HCT116 (cell line): Measurements from ENCODE around the gene SMIM5. TPM values are rescaled to one million over a fixed set of nuclear protein-coding genes. Genes with fewer than 3 reads are reported as not detected.

Experiments used
- ATAC-seq: fragments of 200-7000 bp; cut with Tn5 transposase; 2 replicates; pipeline ENCODE4 v1.9.1; 2020; ENCODE audit warnings: mild to moderate bottlenecking, moderate library complexity
- BruUV-seq: library from RNA; stranded (reverse); fragments of 400-500 nt; replicated peaks from 2 replicates; lab custom pipeline; 2021; lab: Mats Ljungman, UMichigan
- CTCF ChIA-PET: fragments of 300-600 bp; sonication (Branson Sonifier 250); formaldehyde crosslinking; loops from one replicate; lab custom pipeline; 2021; ENCODE audit warnings: antibody characterized with exemption; lab: Charles Lee
- POLR2A ChIA-PET: fragments of 300-600, 350-600 bp; sonication (Branson Sonifier 250); formaldehyde crosslinking; loops from one replicate; lab custom pipeline; 2021; ENCODE audit warnings: antibody characterized with exemption; lab: Charles Lee
- RAD21 ChIA-PET, 2 experiments: fragments of 300-600 bp; sonication (Branson Sonifier 250); formaldehyde crosslinking; loops; one replicate each; lab custom pipeline; 2023; ENCODE audit warnings: low total read pairs in 2 of 2; ENCODE audit not compliant: uncharacterized antibody in 2 of 2, unreplicated experiment in 2 of 2, low non-redundant PET in 1 of 2; lab: Charles Lee
- DNase-seq: peaks from one replicate; pipeline ENCODE4 v3.0.0-alpha.2; 2010; ENCODE audit warnings: low read depth, low spot score
- H2AFZ ChIP-seq: fragments of 200-600 bp; shearing (Covaris generic), sonication (generic); 2 replicates; pipeline ENCODE4 v1.6.1; 2017; ENCODE audit warnings: low read depth, mixed run types, mixed read lengths, antibody characterized with exemption, low read length; ENCODE audit not compliant: poor library complexity, severe bottlenecking
- H3K27ac ChIP-seq: 2 replicates; pipeline ENCODE4 v1.5.1; 2012; ENCODE audit warnings: low read depth, low read length
- H3K27me3 ChIP-seq: fragments of 200-600 bp; sonication (generic); 2 replicates; pipeline ENCODE4 v1.6.1; 2016; ENCODE audit warnings: mixed run types, low read length, mixed read lengths; ENCODE audit not compliant: insufficient read depth
- H3K36me3 ChIP-seq, 2 experiments: fragments of 200-500 bp in 1 of 2; fragments of 200-600 bp in 1 of 2; sonication (Bioruptor generic) in 1 of 2; sonication (generic) in 1 of 2; 2 replicates each; pipeline versions ENCODE4 v1.5.1 to v1.6.1; 2014 to 2016; ENCODE audit warnings: low read length in 2 of 2, inconsistent platforms in 1 of 2, mixed read lengths in 1 of 2, mixed run types in 1 of 2; ENCODE audit not compliant: insufficient read depth in 2 of 2, control insufficient read depth in 1 of 2
- H3K4me1 ChIP-seq, 2 experiments: fragments of 200-600 bp in 1 of 2; sonication (generic) in 1 of 2; 2 replicates each; pipeline versions ENCODE4 v1.5.1 to v1.6.1; 2012 to 2017; ENCODE audit warnings: low read length in 2 of 2, inconsistent platforms in 1 of 2, mild to moderate bottlenecking in 1 of 2, mixed read lengths in 1 of 2, mixed run types in 1 of 2, moderate library complexity in 1 of 2; ENCODE audit not compliant: insufficient read depth in 2 of 2, control insufficient read depth in 1 of 2
- H3K4me2 ChIP-seq: fragments of 200-600 bp; sonication (generic); 2 replicates; pipeline ENCODE4 v1.6.1; 2017; ENCODE audit warnings: mixed run types, low read length, mixed read lengths
- H3K4me3 ChIP-seq, 2 experiments: fragments of 200-600 bp in 1 of 2; sonication (generic) in 1 of 2; replicated peaks in 1 of 2; 2 replicates each; pipeline ENCODE4 v1.5.1; 2011 to 2016; ENCODE audit warnings: low read length in 2 of 2, control low read depth in 1 of 2, low read depth in 1 of 2, mild to moderate bottlenecking in 1 of 2, mixed read lengths in 1 of 2, mixed run types in 1 of 2
- H3K79me2 ChIP-seq: fragments of 200-600 bp; sonication (generic); 2 replicates; pipeline ENCODE4 v1.6.1; 2017; ENCODE audit warnings: mild to moderate bottlenecking, mixed run types, low read length, moderate library complexity, mixed read lengths; ENCODE audit not compliant: insufficient read depth
- H3K9ac ChIP-seq: fragments of 200-600 bp; sonication (generic); 2 replicates; pipeline ENCODE4 v1.6.1; 2016; ENCODE audit warnings: low read length, mixed read lengths
- H3K9me2 ChIP-seq: fragments of 200-600 bp; sonication (generic), shearing (Covaris generic); 2 replicates; pipeline ENCODE4 v1.6.1; 2017; ENCODE audit warnings: mixed run types, mild to moderate bottlenecking, moderate library complexity; ENCODE audit not compliant: insufficient read depth
- H3K9me3 ChIP-seq, 2 experiments: fragments of 200-500 bp in 1 of 2; fragments of 200-600 bp in 1 of 2; sonication (Bioruptor generic) in 1 of 2; sonication (generic) in 1 of 2; 2 replicates each; pipeline ENCODE4 v1.6.1; 2014 to 2017; ENCODE audit warnings: low read length in 2 of 2, mixed read lengths in 2 of 2, inconsistent platforms in 1 of 2, low read depth in 1 of 2, mild to moderate bottlenecking in 1 of 2, mixed run types in 1 of 2, moderate library complexity in 1 of 2; ENCODE audit not compliant: control insufficient read depth in 1 of 2, insufficient read depth in 1 of 2
- H4K20me1 ChIP-seq: fragments of 200-600 bp; sonication (generic), shearing (Covaris generic); 2 replicates; pipeline ENCODE4 v1.6.1; 2017; ENCODE audit warnings: mixed run types, mild to moderate bottlenecking, moderate library complexity; ENCODE audit not compliant: insufficient read depth
- CBX3 ChIP-seq: IDR thresholded peaks from 2 replicates; pipeline ENCODE4 v1.6.1; 2012; ENCODE audit warnings: low read depth
- EGR1 ChIP-seq: IDR thresholded peaks from 2 replicates; pipeline ENCODE4 v1.6.1; 2012; ENCODE audit warnings: low read depth
- ELF1 ChIP-seq: IDR thresholded peaks from 2 replicates; pipeline ENCODE4 v1.6.1; 2012; ENCODE audit warnings: low read depth, borderline replicate concordance
- FOSL1 ChIP-seq: IDR thresholded peaks from 2 replicates; pipeline ENCODE4 v1.6.1; 2012; ENCODE audit warnings: low read depth
- RAD21 ChIP-seq: IDR thresholded peaks from 2 replicates; pipeline ENCODE4 v1.6.1; 2012; ENCODE audit warnings: low read depth, mild to moderate bottlenecking
- TCF7L2 ChIP-seq: IDR thresholded peaks from 2 replicates; pipeline ENCODE4 v1.7.0; 2011; ENCODE audit warnings: borderline replicate concordance, inconsistent platforms; ENCODE audit not compliant: insufficient read depth, insufficient read length; ENCODE audit errors: extremely low read depth
- YY1 ChIP-seq: IDR thresholded peaks from 2 replicates; pipeline ENCODE4 v1.6.1; 2011; ENCODE audit warnings: low read length, low read depth, moderate library complexity, mild to moderate bottlenecking; ENCODE audit not compliant: insufficient replicate concordance; ENCODE audit errors: extremely low read depth
- ZFX ChIP-seq: fragments of 450-650 bp; IDR thresholded peaks from 2 replicates; pipeline ENCODE4 v1.6.1; 2017
- ZNF274 ChIP-seq: fragments of 200-500 bp; sonication (Bioruptor generic); IDR thresholded peaks from 2 replicates; pipeline ENCODE4 v1.6.1; 2014; ENCODE audit warnings: mild to moderate bottlenecking, low read depth, low read length, inconsistent platforms
- intact Hi-C: fragments of 100-400 bp; cut with micrococcal nuclease; formaldehyde crosslinking; loops from 2 replicates; pipeline ENCODE4 v1.10.0; 2022
- total RNA-seq: library from RNA; stranded (reverse); gene quantifications from one replicate; pipeline ENCODE4 v1.2.1, GENCODE V29; 2021; ENCODE audit not compliant: unreplicated experiment
- TF ChIP-seq, protein P1 (sequence below): IDR thresholded peaks from 2 replicates; pipeline ENCODE4 v1.6.1; 2011; ENCODE audit warnings: mild to moderate bottlenecking, low read length, moderate library complexity; ENCODE audit not compliant: insufficient replicate concordance; ENCODE audit errors: extremely low read depth

SMIM5 gene
- total RNA-seq, 1 experiment from 2014 or later = 0.12 TPM

DNA sequence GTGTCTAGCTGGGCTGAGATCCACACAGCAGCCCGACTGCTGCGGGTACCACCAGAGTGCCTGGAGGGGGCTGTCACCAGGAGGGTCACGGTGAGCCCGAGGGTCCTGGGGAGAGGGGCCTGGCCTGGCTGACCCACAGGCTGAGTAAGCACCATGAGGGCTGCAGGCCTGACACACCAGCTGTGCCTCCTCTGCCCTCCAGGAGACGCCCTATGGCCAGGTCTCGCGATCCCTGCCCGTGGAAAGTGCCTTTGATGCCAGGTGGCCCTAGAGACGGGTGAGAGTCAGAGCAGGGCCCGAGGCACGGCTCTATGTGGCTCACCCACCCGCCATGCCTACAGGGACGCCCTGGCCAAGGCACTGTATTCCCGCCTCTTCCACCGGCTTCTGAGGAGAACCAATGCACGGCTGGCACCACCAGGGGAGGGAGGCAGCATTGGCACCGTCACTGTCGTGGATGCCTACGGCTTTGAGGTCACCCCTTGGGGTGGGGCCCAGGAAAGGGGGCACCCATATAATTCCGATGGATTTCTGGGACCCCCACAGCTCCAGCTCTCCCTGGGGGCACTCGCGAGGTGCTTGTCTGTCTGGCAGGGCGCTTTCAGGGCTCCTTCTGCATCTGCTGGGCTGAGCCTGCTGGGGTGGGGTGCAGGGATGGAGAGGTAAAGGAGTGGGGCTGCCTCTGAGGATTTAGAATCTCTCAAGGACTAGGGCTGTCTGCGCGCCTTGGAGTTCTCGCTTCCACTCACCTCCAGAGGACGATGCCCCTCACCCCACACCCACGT is 38.5 kb upstream of the SMIM5 start:
- H2AFZ ChIP-seq = no peak overlapping the region
- H3K36me3 ChIP-seq = no peaks in the 10 kb centered on the region
- no peak for DNase-seq
- no peak overlapping the region for H3K27ac ChIP-seq
- RAD21 ChIA-PET = no interaction called here
- POLR2A ChIA-PET = no interaction called here
- no peak overlapping the region for H3K9ac ChIP-seq
- no peak overlapping the region for H3K4me3 ChIP-seq
- TF ChIP-seq ZNF274 (no peak), RAD21 (peak; percentile 44), CBX3 (no peak)
- no peaks in the 10 kb centered on the region for H3K9me3 ChIP-seq
- H3K4me1 ChIP-seq = peaks cover 5 to 19% of the 10 kb centered on the region in 2 experiments; a peak in 3 of 4 replicates
- no peaks in the 10 kb centered on the region for H3K27me3 ChIP-seq
- ATAC-seq = peak; percentile 39
- H4K20me1 ChIP-seq = no peaks in the 10 kb centered on the region
- CTCF ChIA-PET = interaction anchor here (1.4 kb wide), 1 partner anchor 38 kb away, joined by 3 read pairs; no protein-coding TSS in a partner anchor
- no TSS peak for BruUV-seq
- no peaks in the 10 kb centered on the region for H3K79me2 ChIP-seq
- no peaks in the 10 kb centered on the region for H3K9me2 ChIP-seq
- H3K4me2 ChIP-seq = no peak overlapping the region
- intact Hi-C loops = no loop called here

DNA sequence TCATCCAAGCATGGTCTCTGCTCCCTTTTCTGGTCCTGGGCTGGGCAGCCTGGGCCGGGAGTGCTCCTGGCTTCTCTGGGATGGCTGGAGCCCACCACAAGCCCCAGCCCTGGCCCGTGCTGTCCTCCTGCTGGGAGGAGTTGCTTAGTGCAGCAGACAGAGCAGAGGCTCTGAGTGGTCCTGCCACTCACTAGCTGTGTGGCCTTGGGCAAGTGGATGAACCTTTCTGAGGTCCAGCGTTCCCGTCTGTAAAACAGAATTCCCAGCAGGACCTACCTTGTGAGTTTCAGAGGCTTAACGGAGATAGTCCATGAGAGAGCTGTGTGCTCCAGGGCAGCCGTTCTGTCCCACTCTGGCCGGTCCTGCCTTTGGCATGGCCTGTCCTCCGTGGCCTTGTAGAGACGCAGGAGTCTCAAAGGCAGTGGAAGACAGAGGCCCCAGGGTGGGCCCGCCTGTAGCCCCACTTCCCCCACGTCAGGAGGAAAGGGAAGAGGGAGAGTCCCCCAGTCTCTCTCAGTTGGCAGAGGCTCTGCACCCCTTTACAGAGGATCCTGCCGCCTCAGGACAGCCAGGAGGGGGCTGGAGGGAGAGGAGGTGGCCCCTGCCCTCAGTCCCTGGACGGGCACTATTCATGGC is 37.8 kb upstream of the SMIM5 start:
- Histone ChIP-seq H3K4me1 (peaks cover 9 to 20% of the 10 kb centered on the region in 2 experiments), H3K9me3 (no peaks in the 10 kb centered on the region), H3K27me3 (no peaks in the 10 kb centered on the region), H3K9ac (no peak overlapping the region), H3K27ac (no peak overlapping the region), H3K4me3 (no peak overlapping the region), H3K36me3 (no peaks in the 10 kb centered on the region), H3K4me2 (no peak overlapping the region), H3K79me2 (no peaks in the 10 kb centered on the region), H2AFZ (no peak overlapping the region), H4K20me1 (no peaks in the 10 kb centered on the region), H3K9me2 (no peaks in the 10 kb centered on the region)
- DNase-seq (no peak), ATAC-seq (peak; percentile 38)
- CTCF ChIA-PET = no interaction called here
- BruUV-seq = no TSS peak
- RAD21 ChIA-PET = no interaction called here
- intact Hi-C loops = no loop called here
- TF ChIP-seq, protein P1, sequence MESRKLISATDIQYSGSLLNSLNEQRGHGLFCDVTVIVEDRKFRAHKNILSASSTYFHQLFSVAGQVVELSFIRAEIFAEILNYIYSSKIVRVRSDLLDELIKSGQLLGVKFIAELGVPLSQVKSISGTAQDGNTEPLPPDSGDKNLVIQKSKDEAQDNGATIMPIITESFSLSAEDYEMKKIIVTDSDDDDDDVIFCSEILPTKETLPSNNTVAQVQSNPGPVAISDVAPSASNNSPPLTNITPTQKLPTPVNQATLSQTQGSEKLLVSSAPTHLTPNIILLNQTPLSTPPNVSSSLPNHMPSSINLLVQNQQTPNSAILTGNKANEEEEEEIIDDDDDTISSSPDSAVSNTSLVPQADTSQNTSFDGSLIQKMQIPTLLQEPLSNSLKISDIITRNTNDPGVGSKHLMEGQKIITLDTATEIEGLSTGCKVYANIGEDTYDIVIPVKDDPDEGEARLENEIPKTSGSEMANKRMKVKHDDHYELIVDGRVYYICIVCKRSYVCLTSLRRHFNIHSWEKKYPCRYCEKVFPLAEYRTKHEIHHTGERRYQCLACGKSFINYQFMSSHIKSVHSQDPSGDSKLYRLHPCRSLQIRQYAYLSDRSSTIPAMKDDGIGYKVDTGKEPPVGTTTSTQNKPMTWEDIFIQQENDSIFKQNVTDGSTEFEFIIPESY = no peak
- TF ChIP-seq ELF1 = no peak
- TF ChIP-seq TCF7L2 = no peak
- no peak for TF ChIP-seq RAD21
- TF ChIP-seq CBX3 = no peak
- TF ChIP-seq EGR1 = no peak
- TF ChIP-seq FOSL1 = no peak
- no peak for TF ChIP-seq YY1
- TF ChIP-seq ZFX = no peak
- POLR2A ChIA-PET = no interaction called here
